ENCODE measurements around the gene ECHDC1.

- TF ChIP-seq, protein P1, sequence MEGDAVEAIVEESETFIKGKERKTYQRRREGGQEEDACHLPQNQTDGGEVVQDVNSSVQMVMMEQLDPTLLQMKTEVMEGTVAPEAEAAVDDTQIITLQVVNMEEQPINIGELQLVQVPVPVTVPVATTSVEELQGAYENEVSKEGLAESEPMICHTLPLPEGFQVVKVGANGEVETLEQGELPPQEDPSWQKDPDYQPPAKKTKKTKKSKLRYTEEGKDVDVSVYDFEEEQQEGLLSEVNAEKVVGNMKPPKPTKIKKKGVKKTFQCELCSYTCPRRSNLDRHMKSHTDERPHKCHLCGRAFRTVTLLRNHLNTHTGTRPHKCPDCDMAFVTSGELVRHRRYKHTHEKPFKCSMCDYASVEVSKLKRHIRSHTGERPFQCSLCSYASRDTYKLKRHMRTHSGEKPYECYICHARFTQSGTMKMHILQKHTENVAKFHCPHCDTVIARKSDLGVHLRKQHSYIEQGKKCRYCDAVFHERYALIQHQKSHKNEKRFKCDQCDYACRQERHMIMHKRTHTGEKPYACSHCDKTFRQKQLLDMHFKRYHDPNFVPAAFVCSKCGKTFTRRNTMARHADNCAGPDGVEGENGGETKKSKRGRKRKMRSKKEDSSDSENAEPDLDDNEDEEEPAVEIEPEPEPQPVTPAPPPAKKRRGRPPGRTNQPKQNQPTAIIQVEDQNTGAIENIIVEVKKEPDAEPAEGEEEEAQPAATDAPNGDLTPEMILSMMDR (IDR thresholded peaks at IDR 0.05), result no peak
- TF ChIP-seq POLR2A (IDR thresholded peaks at IDR 0.05), result no peak
Observed at GRCh38 chr6:127349980-127350379, 6.6 kb upstream of the ECHDC1 start.
